Measurements from ENCODE around the gene IYD. TPM values are rescaled to one million over a fixed set of nuclear protein-coding genes. Genes with fewer than 3 reads are reported as not detected.

IYD gene
- total and polyA plus RNA-seq, 9 of the 15 experiments (the other 6 are each of a cell fraction or from before 2014, with no cell fraction given), result not detected

- H3K4me3 ChIP-seq, result no peak overlapping the region
- H3K4me1 ChIP-seq (replicated peaks in 1 of 2; ENCODE audit: control insufficient read depth in 2 of 2, insufficient read depth in 2 of 2, low read length in 2 of 2), result no peaks in the 10 kb centered on the region
- H3K27ac ChIP-seq (ENCODE audit: extremely low read depth, low read depth, low read length), result no peak overlapping the region
- DNase-seq (ENCODE audit: extremely low read depth in 1 of 4, low spot score in 3 of 4) (no peak), ATAC-seq (no peak), FAIRE-seq (no peak)
- no TSS peak for BruUV-seq (replicated peaks)
- in situ Hi-C loops (cut with MboI) (no loop called here), intact Hi-C loops (cut with micrococcal nuclease) (no loop called here)
- peaks cover 16 to 20% of the 10 kb centered on the region in 2 experiments; a peak in 4 of 5 replicates for H3K27me3 ChIP-seq (ENCODE audit: control insufficient read depth in 2 of 2, insufficient read depth in 2 of 2, low read length in 2 of 2)
- no peaks in the 10 kb centered on the region for H3K9me1 ChIP-seq (ENCODE audit: control insufficient read depth, insufficient read depth, low read length)
- H3K9me3 ChIP-seq (replicated peaks; ENCODE audit: control insufficient read depth, insufficient read depth, low read depth, low read length), result no peaks in the 10 kb centered on the region
- no peak overlapping the region for H2AFZ ChIP-seq (ENCODE audit: low read depth, low read length)
- no peak overlapping the region for H3K4me2 ChIP-seq (ENCODE audit: insufficient read depth, low read length)
- WGBS (ENCODE audit: insufficient coverage, low coverage, missing lambda C conversion rate), result 0% methylated on average over 3 of the region's 3 CpGs
- ChIA-PET POLR2A (no interaction called here), CTCF (ENCODE audit: low intra/inter-chr PET ratio) (no interaction called here)
- H3K36me3 ChIP-seq (ENCODE audit: control insufficient read depth, insufficient read depth, low read length), result no peaks in the 10 kb centered on the region
- no peaks in the 10 kb centered on the region for H3K79me2 ChIP-seq (ENCODE audit: control insufficient read depth, insufficient read depth, low read length)
- no peaks in the 10 kb centered on the region for H4K20me1 ChIP-seq (replicated peaks; ENCODE audit: control insufficient read depth, insufficient read depth, low read length)
- H3K9ac ChIP-seq (ENCODE audit: insufficient read depth in 1 of 2, low read depth in 2 of 2, low read length in 2 of 2), result no peak overlapping the region
- TF ChIP-seq HOXB6 (CRISPR knock-in tag; IDR thresholded peaks at IDR 0.05; ENCODE audit: borderline replicate concordance) (no peak), ZNF766 (CRISPR knock-in tag; conservative IDR thresholded peaks at IDR 0.05) (no peak), TOE1 (IDR thresholded peaks at IDR 0.05; ENCODE audit: borderline replicate concordance) (no peak), TOE1 (CRISPR knock-in tag; IDR thresholded peaks at IDR 0.05; ENCODE audit: borderline replicate concordance, low read depth) (no peak), TCF15 (CRISPR knock-in tag; IDR thresholded peaks at IDR 0.05) (no peak), PYGO2 (tag; IDR thresholded peaks at IDR 0.05) (no peak), ZNF584 (CRISPR knock-in tag; IDR thresholded peaks at IDR 0.05; ENCODE audit: low read depth) (no peak), ZNF830 (CRISPR knock-in tag; IDR thresholded peaks at IDR 0.05) (no peak), ZNF395 (CRISPR knock-in tag; IDR thresholded peaks at IDR 0.05) (no peak), SIN3A (IDR thresholded peaks at IDR 0.05; ENCODE audit: borderline replicate concordance in 2 of 2, control insufficient read depth in 1 of 2, low read depth in 2 of 2, low read length in 2 of 2) (no peak), CBX5 (IDR thresholded peaks at IDR 0.05; ENCODE audit: borderline replicate concordance, low read depth) (no peak), KAT7 (CRISPR knock-in tag; IDR thresholded peaks at IDR 0.05; ENCODE audit: borderline replicate concordance) (no peak), BACH1 (tag; IDR thresholded peaks at IDR 0.05) (no peak), FOXO4 (CRISPR knock-in tag; IDR thresholded peaks at IDR 0.05) (no peak), ILK (tag; IDR thresholded peaks at IDR 0.05; ENCODE audit: borderline replicate concordance, low read depth) (no peak), SFPQ (IDR thresholded peaks at IDR 0.05; ENCODE audit: low read depth, low read length) (no peak), ATF7 (IDR thresholded peaks at IDR 0.05) (no peak)
Measured at GRCh38 chr6:150412221-150412620, 43.4 kb downstream of the IYD start.

Measured in K562 (cell line).